ENCODE results near the gene HDAC7. TPM values are rescaled to one million over a fixed set of nuclear protein-coding genes. Genes with fewer than 3 reads are reported as not detected.

HDAC7 gene
- total RNA-seq: 100 to 1,000 TPM; 340 to 361 TPM

DNA sequence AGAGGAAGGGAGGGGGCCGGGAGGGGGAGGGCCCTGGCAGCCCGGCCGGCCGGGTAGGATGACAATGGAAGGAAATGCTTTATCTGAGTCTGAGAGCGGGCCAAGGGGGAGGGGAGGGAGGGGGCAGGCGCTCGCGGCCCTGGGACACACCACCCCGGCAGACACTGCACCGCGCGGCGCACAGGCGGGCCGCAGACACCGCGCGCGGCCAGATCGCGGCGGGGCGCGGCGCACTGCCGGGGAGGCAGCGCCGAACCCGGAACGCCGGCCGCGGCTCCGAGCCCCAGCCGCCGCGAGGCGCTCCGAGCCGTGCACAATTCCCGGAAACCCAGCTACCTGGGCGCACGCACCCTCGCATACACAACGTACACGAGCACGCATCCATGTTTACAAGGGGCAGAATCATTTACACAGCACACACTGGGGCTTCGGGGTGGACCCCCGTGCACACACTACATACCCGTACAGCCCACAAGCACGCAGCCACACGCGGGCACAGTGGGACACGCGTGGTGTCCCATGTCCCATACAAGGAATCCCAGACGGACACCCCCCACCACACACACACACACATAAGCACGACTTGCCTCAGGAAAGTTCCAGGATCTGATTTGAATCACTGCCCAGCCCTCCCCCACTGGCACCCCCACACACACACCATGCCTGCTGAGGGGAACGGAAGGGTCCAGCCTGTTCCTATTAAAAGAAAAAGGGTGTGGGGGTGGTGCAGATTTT lies at the start of gene HDAC7:
Gene HDAC7, minus strand, starts transcription at position 8 of the 735 bp plus-strand sequence. CDS start 118 bp downstream, outside the sequence.

DNA sequence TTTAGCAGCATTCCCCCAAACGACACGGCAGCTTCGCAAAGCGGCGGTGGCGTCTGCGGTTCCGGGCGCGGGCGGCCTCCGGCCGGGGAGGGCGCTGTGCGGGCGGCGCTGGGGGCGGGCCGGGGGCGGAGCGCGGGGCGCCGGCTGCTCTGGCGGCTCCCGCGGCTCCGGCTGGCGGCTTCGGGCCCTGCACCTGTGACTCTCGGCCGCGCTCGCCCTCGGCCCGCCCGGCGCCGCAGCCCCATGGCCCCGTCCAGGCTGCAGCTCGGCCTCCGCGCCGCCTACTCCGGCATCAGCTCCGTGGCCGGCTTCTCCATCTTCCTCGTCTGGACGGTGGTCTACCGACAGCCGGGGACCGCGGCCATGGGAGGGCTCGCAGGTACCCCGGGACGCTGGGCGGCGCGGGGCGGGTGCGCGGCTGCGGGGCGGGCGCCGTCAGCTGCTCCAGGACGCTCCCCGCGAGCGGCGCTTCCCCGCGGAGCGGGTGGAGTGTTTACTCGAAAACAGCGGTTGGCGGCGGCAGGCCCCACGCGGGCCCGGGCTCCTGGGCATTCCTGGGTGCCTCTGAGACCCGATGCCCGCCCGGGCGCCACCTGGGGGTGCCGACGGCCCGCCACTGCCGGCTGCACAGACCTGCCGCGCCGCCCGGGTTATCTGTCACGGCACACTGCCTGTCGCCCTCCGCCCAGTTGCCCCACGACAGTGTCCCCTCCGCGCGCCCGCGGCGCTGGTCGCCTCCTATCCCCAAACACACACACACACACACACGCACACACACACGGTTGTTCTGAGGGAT lies 46.4 kb downstream of the HDAC7 start, which contains the start of gene SLC48A1:
Gene SLC48A1, plus strand, starts transcription at position 177 of the 796 bp plus-strand sequence. Its CDS starts 67 bp downstream, at position 244.

DNA sequence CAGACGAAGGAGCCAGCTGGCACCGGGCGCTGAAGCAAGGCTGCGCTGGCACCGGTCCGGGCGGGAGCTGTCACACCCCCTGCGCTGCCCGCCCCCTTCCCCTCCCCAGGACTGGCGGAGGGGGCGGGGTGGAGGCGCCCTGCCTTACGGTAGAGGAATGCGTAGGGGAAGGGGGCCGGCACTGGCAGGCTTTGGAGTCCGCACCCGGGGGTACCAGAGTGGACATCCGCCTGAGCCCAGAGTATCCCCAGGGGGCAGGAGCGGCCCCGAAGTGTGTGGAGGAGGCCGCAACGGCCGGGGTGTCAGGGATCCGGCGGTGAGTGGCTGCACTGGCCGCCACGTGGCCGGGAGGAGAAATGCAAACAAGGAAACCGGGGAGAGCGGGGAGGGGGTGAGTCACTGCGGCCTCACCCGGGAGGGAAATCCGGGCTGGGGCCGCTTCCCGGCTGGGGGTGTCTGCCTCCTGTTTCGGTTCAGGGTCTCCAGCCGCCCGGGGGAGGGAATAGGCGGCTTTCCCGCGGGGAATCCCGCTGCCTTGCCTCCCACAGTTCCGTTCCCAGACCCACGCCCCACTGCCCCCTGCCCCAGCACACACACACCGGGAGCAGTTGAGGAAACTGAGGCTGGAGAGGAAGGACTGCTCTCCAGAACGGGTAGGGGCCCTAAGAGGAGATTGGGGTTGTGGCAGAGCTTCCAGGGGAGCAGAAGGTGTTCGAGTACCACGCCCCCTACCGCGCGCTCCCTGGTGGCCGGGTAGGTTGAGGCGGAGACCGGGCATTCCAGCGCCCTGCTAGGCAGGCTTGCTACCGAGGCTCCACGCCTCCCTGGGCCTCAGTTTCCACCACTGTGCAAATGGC lies 60.6 kb downstream of the HDAC7 start, which contains the start of gene RAPGEF3:
Gene RAPGEF3, minus strand, starts transcription at position 47 of the 857 bp plus-strand sequence. CDS start 324 bp downstream, outside the sequence.

Other genes with a start within 250 kb of the HDAC7 start
- gene RPAP3, start 113.9 kb downstream of the HDAC7 start, total RNA-seq: 10 to 100 TPM; 34.5 to 38.6 TPM
- gene ENDOU, start 94.4 kb downstream of the HDAC7 start, total RNA-seq: not detected
- gene RAPGEF3, start 61.0 kb downstream of the HDAC7 start, total RNA-seq: under 1 TPM; 0.15 to 0.24 TPM
- gene SLC48A1, start 46.7 kb downstream of the HDAC7 start, total RNA-seq: 10 to 100 TPM; 14.8 to 15.0 TPM
- gene VDR, start 85.1 kb upstream of the HDAC7 start, total RNA-seq: 10 to 100 TPM; 13.0 to 13.4 TPM
- gene TMEM106C, start 143.7 kb upstream of the HDAC7 start, total RNA-seq: 100 to 1,000 TPM in 1 of 2 experiments, 10 to 100 TPM in 1; 97.7 to 103 TPM
- not detected for gene COL2A1, start 184.6 kb upstream of the HDAC7 start, total RNA-seq

Measured in activated naive CD4-positive, alpha-beta T cell treated with anti-CD3 and anti-CD28 coated beads, Interleukin-2, amount 10 ng/mL, durations not matched to agents 5 hours and 36 hours (primary cell).